Endothelial cell of umbilical vein (primary cell): ENCODE measurements around the gene NTN1.

Experiments
- EZH2 ChIP-seq: IDR thresholded peaks from 2 replicates; pipeline ENCODE4 v1.6.1; 2012; ENCODE audit warnings: borderline replicate concordance, low read depth, mild to moderate bottlenecking, moderate library complexity, low read length, inconsistent platforms; ENCODE audit not compliant: severe bottlenecking
- MYC ChIP-seq: IDR thresholded peaks from one replicate; pipeline ENCODE4 v1.6.1; 2011; ENCODE audit warnings: mild to moderate bottlenecking, low read depth, low read length
- POLR2AphosphoS5 ChIP-seq: IDR thresholded peaks from 2 replicates; pipeline ENCODE4 v1.6.1; 2012; ENCODE audit warnings: low read depth, mild to moderate bottlenecking, control low read depth, low read length, moderate library complexity; ENCODE audit not compliant: insufficient read depth
- TF ChIP-seq, protein P1 (sequence below), 2 donors: IDR thresholded peaks; 1 replicate in 1 of 2; 2 replicates in 1 of 2; pipeline ENCODE4 v1.5.1; 2011; ENCODE audit warnings: low read length in 2 of 2, mild to moderate bottlenecking in 2 of 2, moderate library complexity in 2 of 2, control low read depth in 1 of 2, inconsistent platforms in 1 of 2, low read depth in 1 of 2; ENCODE audit not compliant: insufficient read depth in 1 of 2; ENCODE audit errors: extremely low read depth in 1 of 2
- TF ChIP-seq, protein P2 (sequence below): IDR thresholded peaks from 2 replicates; pipeline ENCODE4 v1.6.1; 2011; ENCODE audit not compliant: insufficient read depth, insufficient read length

DNA sequence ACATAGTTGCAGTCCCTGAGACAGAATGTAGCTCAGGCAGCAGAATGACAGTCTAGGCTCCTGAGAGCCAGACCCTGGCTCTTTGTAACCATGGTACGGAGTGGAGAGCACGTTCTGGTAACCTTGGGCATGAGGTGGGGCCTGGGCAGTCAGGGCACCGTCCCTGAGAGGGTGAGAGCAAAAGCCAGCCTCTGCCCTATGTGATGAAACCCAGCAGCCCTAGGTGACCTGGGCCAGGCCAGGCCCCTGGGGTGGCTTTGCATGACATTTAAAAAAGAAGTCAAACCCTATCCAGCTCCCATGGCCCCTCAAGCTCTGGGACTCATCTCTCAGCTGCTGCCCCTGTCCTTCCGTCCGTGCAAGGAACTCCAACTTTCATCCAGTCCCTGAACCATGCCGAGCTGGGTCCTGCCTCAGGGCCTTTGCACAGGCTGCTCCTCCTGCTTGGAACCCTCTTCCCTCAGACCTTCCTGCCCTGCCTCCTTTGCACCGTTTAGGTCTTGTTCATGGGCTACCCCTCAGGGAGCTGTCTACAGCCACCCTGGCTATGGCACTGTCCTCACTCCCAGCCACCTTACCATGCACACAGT is 188.6 kb downstream of the NTN1 start:
- TF ChIP-seq, protein P1, sequence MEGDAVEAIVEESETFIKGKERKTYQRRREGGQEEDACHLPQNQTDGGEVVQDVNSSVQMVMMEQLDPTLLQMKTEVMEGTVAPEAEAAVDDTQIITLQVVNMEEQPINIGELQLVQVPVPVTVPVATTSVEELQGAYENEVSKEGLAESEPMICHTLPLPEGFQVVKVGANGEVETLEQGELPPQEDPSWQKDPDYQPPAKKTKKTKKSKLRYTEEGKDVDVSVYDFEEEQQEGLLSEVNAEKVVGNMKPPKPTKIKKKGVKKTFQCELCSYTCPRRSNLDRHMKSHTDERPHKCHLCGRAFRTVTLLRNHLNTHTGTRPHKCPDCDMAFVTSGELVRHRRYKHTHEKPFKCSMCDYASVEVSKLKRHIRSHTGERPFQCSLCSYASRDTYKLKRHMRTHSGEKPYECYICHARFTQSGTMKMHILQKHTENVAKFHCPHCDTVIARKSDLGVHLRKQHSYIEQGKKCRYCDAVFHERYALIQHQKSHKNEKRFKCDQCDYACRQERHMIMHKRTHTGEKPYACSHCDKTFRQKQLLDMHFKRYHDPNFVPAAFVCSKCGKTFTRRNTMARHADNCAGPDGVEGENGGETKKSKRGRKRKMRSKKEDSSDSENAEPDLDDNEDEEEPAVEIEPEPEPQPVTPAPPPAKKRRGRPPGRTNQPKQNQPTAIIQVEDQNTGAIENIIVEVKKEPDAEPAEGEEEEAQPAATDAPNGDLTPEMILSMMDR (IDR thresholded peaks at IDR 0.05; ENCODE audit: extremely low read depth in 1 of 2, insufficient read depth in 1 of 2, low read depth in 1 of 2, low read length in 2 of 2), result no peak
- TF ChIP-seq MYC, result no peak
- no peak for TF ChIP-seq POLR2AphosphoS5
- TF ChIP-seq EZH2, result no peak
- TF ChIP-seq, protein P2, sequence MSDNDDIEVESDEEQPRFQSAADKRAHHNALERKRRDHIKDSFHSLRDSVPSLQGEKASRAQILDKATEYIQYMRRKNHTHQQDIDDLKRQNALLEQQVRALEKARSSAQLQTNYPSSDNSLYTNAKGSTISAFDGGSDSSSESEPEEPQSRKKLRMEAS, result no peak
